Immature natural killer cell (primary cell): ENCODE results near the gene RASSF3. TPM values are rescaled to one million over a fixed set of nuclear protein-coding genes. Genes with fewer than 3 reads are reported as not detected.

Experiments used
- DNase-seq, 3 donors: peaks; one replicate each; pipeline ENCODE4 v3.0.0; 2022; ENCODE audit warnings: mixed read lengths in 1 of 3
- H3K27ac Mint-ChIP-seq, 6 donors: one replicate each; pipeline ENCODE4 v1.8.0; 2020; ENCODE audit warnings: mixed read lengths in 6 of 6, mild to moderate bottlenecking in 5 of 6, inconsistent platforms in 4 of 6, moderate library complexity in 3 of 6
- H3K27me3 Mint-ChIP-seq, 3 donors: one replicate each; pipeline ENCODE4 v1.8.0; 2020 to 2021; ENCODE audit warnings: low read depth in 3 of 3, mild to moderate bottlenecking in 3 of 3, mixed read lengths in 3 of 3, moderate library complexity in 3 of 3, inconsistent platforms in 1 of 3
- H3K36me3 Mint-ChIP-seq, 3 donors: one replicate each; pipeline ENCODE4 v1.8.0; 2020; ENCODE audit warnings: mixed read lengths in 3 of 3, inconsistent platforms in 2 of 3, mild to moderate bottlenecking in 2 of 3
- H3K4me1 Mint-ChIP-seq, 2 donors: one replicate each; pipeline ENCODE4 v1.8.0; 2020; ENCODE audit warnings: inconsistent platforms in 2 of 2, mild to moderate bottlenecking in 2 of 2, mixed read lengths in 2 of 2, moderate library complexity in 1 of 2
- H3K4me3 Mint-ChIP-seq, 5 donors: one replicate each; pipeline ENCODE4 v1.8.0; 2020; ENCODE audit warnings: mild to moderate bottlenecking in 5 of 5, mixed read lengths in 5 of 5, inconsistent platforms in 3 of 5, moderate library complexity in 3 of 5
- H3K9me3 Mint-ChIP-seq, 6 donors: one replicate each; pipeline ENCODE4 v1.8.0; 2020; ENCODE audit warnings: mild to moderate bottlenecking in 6 of 6, mixed read lengths in 6 of 6, inconsistent platforms in 4 of 6, moderate library complexity in 3 of 6
- polyA plus RNA-seq, 3 donors: library from polyadenylated mRNA; unstranded; fragments of 300-500 nt; fragmentation: Illumina TruSeq; gene quantifications; one replicate each; pipeline ENCODE4 v1.2.3, GENCODE V29; 2021

The RASSF3 gene
- polyA plus RNA-seq = 1 to 10 TPM; 5.2 to 6.2 (median 5.5) TPM

GRCh38 chr12:64610079-64610659 is at the start of gene RASSF3:
Gene RASSF3 (plus strand): TSS chr12:64610495. CDS start chr12:64610633, 138 bp downstream.
- H3K9me3 Mint-ChIP-seq = no peaks in the 10 kb centered on the region
- H3K27ac Mint-ChIP-seq = peak within 1 kb of the TSS; percentile 94 to 97 (median 95)
- H3K4me1 Mint-ChIP-seq = peaks cover 45 to 54% of the 10 kb centered on the region in 2 donors
- DNase-seq = peak; percentile 71 to 74 (median 72)
- peaks cover 0 to 9% (median 3%) of the 10 kb centered on the region in 3 donors for H3K36me3 Mint-ChIP-seq
- peaks cover 0 to 5% (median 0%) of the 10 kb centered on the region in 3 donors for H3K27me3 Mint-ChIP-seq
- peak within 1 kb of the TSS; percentile 92 to 96 (median 95) for H3K4me3 Mint-ChIP-seq

- Mint-ChIP-seq H3K27ac (no peak overlapping the region), H3K36me3 (no peaks in the 10 kb centered on the region), H3K9me3 (no peaks in the 10 kb centered on the region), H3K4me1 (no peaks in the 10 kb centered on the region), H3K4me3 (no peak overlapping the region), H3K27me3 (peaks cover 1 to 5% (median 2%) of the 10 kb centered on the region in 3 donors)
- no peak for DNase-seq
These were observed 48.8 kb upstream of the RASSF3 start for GRCh38 chr12:64561302-64562136.

- Mint-ChIP-seq H3K4me1 (no peaks in the 10 kb centered on the region), H3K27ac (no peak overlapping the region)
These were observed 44.2 kb upstream of the RASSF3 start for GRCh38 chr12:64566122-64566521.

GRCh38 chr12:64566831-64567517 is 43.3 kb upstream of the RASSF3 start:
- Mint-ChIP-seq H3K27ac (no peak overlapping the region), H3K4me1 (no peaks in the 10 kb centered on the region), H3K27me3 (peaks cover 0 to 5% (median 5%) of the 10 kb centered on the region in 3 donors), H3K9me3 (no peaks in the 10 kb centered on the region), H3K4me3 (no peak overlapping the region), H3K36me3 (peaks cover 0 to 2% (median 0%) of the 10 kb centered on the region in 3 donors)
- DNase-seq = no peak

More at GRCh38 chr12:64566122-64566521, 44.2 kb upstream of the RASSF3 start:
- Mint-ChIP-seq H3K4me3 (no peak overlapping the region), H3K9me3 (no peaks in the 10 kb centered on the region), H3K27me3 (peaks cover 0 to 5% (median 5%) of the 10 kb centered on the region in 3 donors), H3K36me3 (no peaks in the 10 kb centered on the region)
- DNase-seq = no peak

GRCh38 chr12:64567570-64567969 is 42.7 kb upstream of the RASSF3 start:
- Mint-ChIP-seq H3K27ac (no peak overlapping the region), H3K4me1 (no peaks in the 10 kb centered on the region), H3K36me3 (peaks cover 0 to 3% (median 0%) of the 10 kb centered on the region in 3 donors), H3K4me3 (no peak overlapping the region), H3K27me3 (peaks cover 0 to 5% (median 5%) of the 10 kb centered on the region in 3 donors), H3K9me3 (no peaks in the 10 kb centered on the region)
- no peak for DNase-seq

- H3K27me3 Mint-ChIP-seq = peaks cover 0 to 5% (median 3%) of the 10 kb centered on the region in 3 donors
- no peak overlapping the region for H3K4me3 Mint-ChIP-seq
- no peaks in the 10 kb centered on the region for H3K9me3 Mint-ChIP-seq
- H3K36me3 Mint-ChIP-seq = peaks cover 0 to 3% (median 0%) of the 10 kb centered on the region in 3 donors
- DNase-seq = no peak
- H3K27ac Mint-ChIP-seq = no peak overlapping the region
- H3K4me1 Mint-ChIP-seq = no peaks in the 10 kb centered on the region
These were observed 42.0 kb upstream of the RASSF3 start for GRCh38 chr12:64568298-64568697.

GRCh38 chr12:64569923-64570691 is 40.2 kb upstream of the RASSF3 start:
- peaks cover 0 to 4% (median 3%) of the 10 kb centered on the region in 3 donors for H3K36me3 Mint-ChIP-seq
- H3K4me1 Mint-ChIP-seq = no peaks in the 10 kb centered on the region
- no peak overlapping the region for H3K27ac Mint-ChIP-seq
- no peak overlapping the region for H3K4me3 Mint-ChIP-seq
- H3K27me3 Mint-ChIP-seq = peaks cover 0 to 5% (median 2%) of the 10 kb centered on the region in 3 donors
- no peak for DNase-seq
- peaks cover 0 to 8% (median 5%) of the 10 kb centered on the region in 6 donors for H3K9me3 Mint-ChIP-seq

- H3K4me3 Mint-ChIP-seq = no peak overlapping the region
- H3K4me1 Mint-ChIP-seq = no peaks in the 10 kb centered on the region
- H3K36me3 Mint-ChIP-seq = peaks cover 3 to 5% (median 3%) of the 10 kb centered on the region in 3 donors
- DNase-seq = no peak
- no peak overlapping the region for H3K27ac Mint-ChIP-seq
- peaks cover 0 to 14% (median 6%) of the 10 kb centered on the region in 6 donors for H3K9me3 Mint-ChIP-seq
- peaks cover 0 to 5% (median 2%) of the 10 kb centered on the region in 3 donors for H3K27me3 Mint-ChIP-seq
These were observed 38.9 kb upstream of the RASSF3 start for GRCh38 chr12:64571411-64571810.

- Mint-ChIP-seq H3K36me3 (peaks cover 3 to 5% (median 3%) of the 10 kb centered on the region in 3 donors), H3K27ac (no peak overlapping the region), H3K4me3 (no peak overlapping the region), H3K4me1 (no peaks in the 10 kb centered on the region), H3K27me3 (peaks cover 0 to 2% (median 2%) of the 10 kb centered on the region in 3 donors), H3K9me3 (peaks cover 0 to 14% (median 6%) of the 10 kb centered on the region in 6 donors)
- DNase-seq = no peak
These were observed 38.1 kb upstream of the RASSF3 start for GRCh38 chr12:64572241-64572640.

GRCh38 chr12:64574837-64575236 is 35.5 kb upstream of the RASSF3 start:
- H3K4me3 Mint-ChIP-seq = no peak overlapping the region
- no peak for DNase-seq
- peaks cover 0 to 14% (median 6%) of the 10 kb centered on the region in 6 donors for H3K9me3 Mint-ChIP-seq
- H3K36me3 Mint-ChIP-seq = peaks cover 3 to 5% (median 3%) of the 10 kb centered on the region in 3 donors
- H3K27ac Mint-ChIP-seq = no peak overlapping the region
- H3K4me1 Mint-ChIP-seq = no peaks in the 10 kb centered on the region
- H3K27me3 Mint-ChIP-seq = peaks cover 0 to 2% (median 0%) of the 10 kb centered on the region in 3 donors

GRCh38 chr12:64577046-64577445 is 33.2 kb upstream of the RASSF3 start:
- H3K36me3 Mint-ChIP-seq = peaks cover under 1 to 5% (median 3%) of the 10 kb centered on the region in 3 donors

GRCh38 chr12:64578566-64578965 is 31.7 kb upstream of the RASSF3 start:
- no peak for DNase-seq
- Mint-ChIP-seq H3K27me3 (peaks cover 0 to 3% (median 2%) of the 10 kb centered on the region in 3 donors), H3K9me3 (peaks cover 0 to 14% (median 6%) of the 10 kb centered on the region in 6 donors), H3K4me1 (peaks cover under 1 to 3% of the 10 kb centered on the region in 2 donors), H3K4me3 (no peak overlapping the region), H3K27ac (no peak overlapping the region), H3K36me3 (peaks cover 0 to 5% (median 3%) of the 10 kb centered on the region in 3 donors)

More at GRCh38 chr12:64577046-64577445, 33.2 kb upstream of the RASSF3 start:
- no peak for DNase-seq
- Mint-ChIP-seq H3K4me1 (no peaks in the 10 kb centered on the region), H3K27ac (no peak overlapping the region), H3K27me3 (peaks cover 0 to 2% (median 0%) of the 10 kb centered on the region in 3 donors), H3K9me3 (peaks cover 0 to 14% (median 6%) of the 10 kb centered on the region in 6 donors), H3K4me3 (no peak overlapping the region)

GRCh38 chr12:64580681-64581080 is 29.6 kb upstream of the RASSF3 start:
- peaks cover 0 to 7% (median 3%) of the 10 kb centered on the region in 3 donors for H3K27me3 Mint-ChIP-seq
- no peak overlapping the region for H3K27ac Mint-ChIP-seq
- H3K4me3 Mint-ChIP-seq = no peak overlapping the region
- no peaks in the 10 kb centered on the region for H3K9me3 Mint-ChIP-seq
- H3K36me3 Mint-ChIP-seq = peaks cover 0 to 5% (median 3%) of the 10 kb centered on the region in 3 donors
- DNase-seq = no peak
- peaks cover 9 to 11% of the 10 kb centered on the region in 2 donors for H3K4me1 Mint-ChIP-seq
